Adrenal gland (tissue), 12 donors: ENCODE measurements around the gene CASTOR1. TPM values are rescaled to one million over a fixed set of nuclear protein-coding genes. Genes with fewer than 3 reads are reported as not detected.

Source experiments
- DNase-seq, 7 donors: peaks; one replicate each; pipeline ENCODE4 v3.0.0-alpha.2; 2019 to 2020
- H3K27ac ChIP-seq, 5 donors: fragments of 200-600 bp; sonication (generic) in 4 of 5; 1 replicate in 3 of 5; 2 replicates in 2 of 5; pipeline versions ENCODE4 v1.5.1 to v1.8.0; 2016 to 2020; ENCODE audit warnings: mild to moderate bottlenecking in 1 of 5
- H3K27me3 ChIP-seq: fragments of 200-600 bp; 2 replicates; pipeline ENCODE4 v1.8.0; 2021
- H3K36me3 ChIP-seq, 2 donors: fragments of 200-600 bp; replicated peaks in 1 of 2; 1 replicate in 1 of 2; 2 replicates in 1 of 2; pipeline versions ENCODE4 v1.5.1 to v1.8.0; 2018 to 2022
- H3K4me1 ChIP-seq, 2 donors: fragments of 200-600 bp; replicated peaks in 1 of 2; 1 replicate in 1 of 2; 2 replicates in 1 of 2; pipeline versions ENCODE4 v1.5.1 to v1.8.0; 2018 to 2021
- H3K4me3 ChIP-seq, 4 donors: fragments of 200-600 bp; sonication (generic) in 3 of 4; one replicate each; pipeline ENCODE4 v1.5.1; 2016 to 2018
- H3K9me3 ChIP-seq, 3 donors: fragments of 200-600 bp; sonication (generic) in 1 of 3; replicated peaks in 1 of 3; 1 replicate in 2 of 3; 2 replicates in 1 of 3; pipeline versions ENCODE4 v1.5.1 to v1.8.0; 2016 to 2021
- POLR2A ChIP-seq, 2 donors: fragments of 450-650 bp; IDR thresholded peaks; one replicate each; pipeline ENCODE4 v1.6.1; 2017; ENCODE audit warnings: antibody characterized with exemption in 2 of 2, mild to moderate bottlenecking in 2 of 2, moderate library complexity in 1 of 2
- WGBS, 4 donors: extraction: QIAGEN DNeasy Blood & Tissue Kit in 2 of 4; methylation state at CpG; one replicate each; pipeline versions ENCODE4 v1.1.5 to v1.1.7; 2013 to 2017; 5-methylcytosine and 5-hydroxymethylcytosine counted together
- intact Hi-C, 2 donors: fragments of 100-400 bp; cut with DNase I; formaldehyde crosslinking; loops; one replicate each; pipeline versions ENCODE4 v1.14.1 to v1.15.0; 2022 to 2023
- polyA plus RNA-seq, 3 donors: library from polyadenylated mRNA; stranded (reverse); fragments of 200-250 nt in 2 of 3; fragments of 350-450 nt in 1 of 3; fragmentation: Illumina TruSeq in 1 of 3; extraction: RNeasy Lipid Tissue Mini Kit (QIAGEN cat#74804) in 1 of 3; gene quantifications; one replicate each; pipeline ENCODE4 v1.2.3, GENCODE V29; 2013 to 2014
- total RNA-seq, 9 donors: library from RNA; depleted of rRNA in 4 of 9; stranded (reverse); fragments of >200 nt in 4 of 9; fragments of 120-200 nt in 1 of 9; fragmentation: NEBNext Ultra II Directional in 1 of 9; extraction: Animal tissue kit (Norgen Biotek cat#: 25700) in 1 of 9; gene quantifications; one replicate each; pipeline versions ENCODE4 v1.1.0 to v1.2.4, GENCODE V29; 2013 to 2023
- TF ChIP-seq, protein P1 (sequence below), 6 experiments: fragments of 450-650 bp in 4 of 6; fragments of 200-600 bp in 2 of 6; sonication (generic) in 1 of 6; IDR thresholded peaks; 1 replicate in 5 of 6; 2 replicates in 1 of 6; pipeline versions ENCODE4 v1.5.1 to v1.8.0; 2016 to 2021; ENCODE audit warnings: antibody characterized with exemption in 6 of 6, mild to moderate bottlenecking in 2 of 6, moderate library complexity in 1 of 6
- donor health status: healthy with polysubstance abuse.
- donor health status: Bipolar disorder and iron deficiency.
- donor health status: DM: yes; HTN: yes; CAD: no.
- donor health status: DM: no; HTN: no; CAD: no.
- donor health status: DM: no; HTN: no; CAD: no.
- donor health status: DM: yes; HTN: yes; CAD: no.

The CASTOR1 gene
- total and polyA plus RNA-seq, 12 donors, result 2.4 to 20.1 (median 15.0) TPM

DNA sequence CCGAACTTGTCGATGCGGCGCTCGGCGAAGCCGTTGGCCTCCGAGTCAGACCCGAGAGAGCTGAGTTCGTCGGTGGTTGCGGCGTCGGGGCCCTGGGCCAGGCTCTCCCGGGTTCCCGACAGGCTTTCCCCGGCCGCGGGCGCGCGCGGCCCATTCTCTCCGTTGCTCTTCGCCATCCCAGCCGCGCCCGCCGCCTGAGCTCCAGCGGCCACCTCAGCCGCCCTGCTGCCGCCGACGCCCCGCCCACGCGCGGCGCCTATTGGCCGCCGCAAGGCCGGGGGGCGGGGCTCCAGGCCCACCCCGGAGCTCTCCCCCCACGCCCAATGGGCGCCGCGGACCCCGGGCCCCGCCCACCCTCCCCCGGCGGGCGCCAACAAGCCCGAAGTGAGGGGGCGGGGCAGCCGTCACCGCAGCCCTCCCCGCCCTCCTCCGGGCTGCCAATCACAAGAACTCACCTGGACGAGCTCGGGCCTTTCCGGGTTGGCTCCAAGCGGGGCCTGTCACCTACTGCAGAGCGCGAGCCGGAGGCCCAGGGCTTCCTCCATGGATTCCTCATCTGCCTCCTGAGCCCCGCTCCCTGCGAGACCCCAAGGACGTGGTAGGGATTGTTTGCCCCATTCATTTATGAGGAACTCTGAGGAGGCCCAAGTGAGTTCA, 37.5 kb upstream of the CASTOR1 start, which contains the start of gene TBC1D10A:
Gene TBC1D10A (minus strand): TSS at position 236 of the 657 bp plus-strand sequence. CDS start 60 bp downstream, at position 176.
- 0 to 1% (median 1%) methylated on average over 5 to 69 of the region's 69 CpGs; no CpG with 5 or more reads in 1 of the 4 donors for WGBS, 4 donors
- intact Hi-C loops, result loop anchor here in 1 of 2 donors (5.0 kb wide), 1 partner anchor 40 kb away; the partner anchor contains the start of gene CASTOR1

DNA sequence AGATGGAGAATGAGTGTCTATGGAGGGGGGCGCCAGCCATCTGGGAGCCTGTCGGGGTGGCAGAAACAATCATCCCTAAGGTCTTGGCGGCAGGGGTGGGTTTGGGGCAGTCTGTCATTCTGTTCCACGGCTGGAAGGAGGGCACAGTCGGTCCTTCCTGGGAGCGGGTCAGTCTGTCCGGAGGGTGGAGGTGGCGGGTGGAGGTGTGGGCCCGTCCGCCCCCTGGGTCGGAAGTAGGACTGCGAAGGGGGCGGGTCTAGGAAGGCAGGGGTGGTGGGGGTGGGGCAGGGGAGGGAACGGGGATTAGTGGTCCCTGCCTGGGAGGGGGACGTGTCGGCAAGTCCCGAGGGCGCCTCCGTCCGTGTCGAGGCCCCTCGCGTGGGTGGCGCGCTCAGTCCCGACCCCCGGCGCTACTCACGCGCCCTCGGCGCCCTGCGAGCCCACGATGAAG, 37.0 kb upstream of the CASTOR1 start:
- WGBS, 4 donors, result 0 to 2% (median 0%) methylated on average over 2 to 34 of the region's 34 CpGs
- intact Hi-C loops, result loop anchor here in 1 of 2 donors (5.0 kb wide), 1 partner anchor 39 kb away; the partner anchor contains the start of gene CASTOR1
- Histone ChIP-seq H3K27ac (peak overlapping the region; percentile 35 to 91 (median 81)), H3K36me3 (no peaks in the 10 kb centered on the region), H3K4me1 (peaks cover 34 to 52% of the 10 kb centered on the region in 2 donors), H3K27me3 (no peaks in the 10 kb centered on the region), H3K4me3 (peak overlapping the region; percentile 60 to 92 (median 63)), H3K9me3 (no peaks in the 10 kb centered on the region)
- no peak for TF ChIP-seq POLR2A (IDR thresholded peaks at IDR 0.05)
- TF ChIP-seq, protein P1, sequence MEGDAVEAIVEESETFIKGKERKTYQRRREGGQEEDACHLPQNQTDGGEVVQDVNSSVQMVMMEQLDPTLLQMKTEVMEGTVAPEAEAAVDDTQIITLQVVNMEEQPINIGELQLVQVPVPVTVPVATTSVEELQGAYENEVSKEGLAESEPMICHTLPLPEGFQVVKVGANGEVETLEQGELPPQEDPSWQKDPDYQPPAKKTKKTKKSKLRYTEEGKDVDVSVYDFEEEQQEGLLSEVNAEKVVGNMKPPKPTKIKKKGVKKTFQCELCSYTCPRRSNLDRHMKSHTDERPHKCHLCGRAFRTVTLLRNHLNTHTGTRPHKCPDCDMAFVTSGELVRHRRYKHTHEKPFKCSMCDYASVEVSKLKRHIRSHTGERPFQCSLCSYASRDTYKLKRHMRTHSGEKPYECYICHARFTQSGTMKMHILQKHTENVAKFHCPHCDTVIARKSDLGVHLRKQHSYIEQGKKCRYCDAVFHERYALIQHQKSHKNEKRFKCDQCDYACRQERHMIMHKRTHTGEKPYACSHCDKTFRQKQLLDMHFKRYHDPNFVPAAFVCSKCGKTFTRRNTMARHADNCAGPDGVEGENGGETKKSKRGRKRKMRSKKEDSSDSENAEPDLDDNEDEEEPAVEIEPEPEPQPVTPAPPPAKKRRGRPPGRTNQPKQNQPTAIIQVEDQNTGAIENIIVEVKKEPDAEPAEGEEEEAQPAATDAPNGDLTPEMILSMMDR (IDR thresholded peaks at IDR 0.05), result no peak
- peak in 2 of 7 donors; percentile 42 to 44 for DNase-seq

More for the DNA sequence above, 37.5 kb upstream of the CASTOR1 start, which contains the start of gene TBC1D10A:
- Histone ChIP-seq H3K4me1 (peaks cover 34 to 47% of the 10 kb centered on the region in 2 donors), H3K27ac (peak within 1 kb of the TSS; percentile 35 to 91 (median 81)), H3K36me3 (no peaks in the 10 kb centered on the region), H3K4me3 (peak within 1 kb of the TSS; percentile 60 to 92 (median 63)), H3K9me3 (no peaks in the 10 kb centered on the region), H3K27me3 (no peaks in the 10 kb centered on the region)
- DNase-seq, result peak; percentile 88 to 95 (median 90)
- peak; percentile 64 to 90 for TF ChIP-seq POLR2A (IDR thresholded peaks at IDR 0.05)
- TF ChIP-seq, protein P1 (IDR thresholded peaks at IDR 0.05), result no peak

DNA sequence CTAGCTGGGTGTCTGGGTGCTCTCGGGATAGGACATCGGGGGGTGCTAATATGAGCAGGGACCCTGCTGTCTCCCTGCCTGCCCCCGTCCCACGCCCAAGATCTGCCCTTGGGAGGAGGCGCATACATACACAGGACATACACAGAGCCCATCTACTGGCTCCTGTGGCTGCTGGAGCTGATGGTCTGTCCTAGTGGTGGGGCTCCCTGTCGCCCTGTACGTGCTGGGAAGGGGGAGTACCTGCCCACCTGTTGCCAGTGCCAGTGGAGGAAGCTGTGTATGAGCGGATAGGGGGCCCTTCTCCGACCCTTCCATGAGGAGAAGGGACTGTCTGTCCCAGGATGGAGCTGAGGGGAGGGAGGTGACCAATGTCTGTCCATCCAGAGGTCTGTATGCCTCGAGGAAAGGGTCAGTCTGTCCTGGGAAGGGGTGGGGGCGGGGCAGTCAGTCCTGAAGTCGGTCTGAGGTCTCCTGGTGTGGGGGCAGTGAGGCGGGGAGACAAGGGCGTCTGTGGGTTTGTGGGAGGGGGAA, 36.5 kb upstream of the CASTOR1 start:
- Histone ChIP-seq H3K36me3 (no peaks in the 10 kb centered on the region), H3K4me1 (peaks cover 34 to 57% of the 10 kb centered on the region in 2 donors), H3K27ac (peak overlapping the region; percentile 35 to 91 (median 81)), H3K9me3 (no peaks in the 10 kb centered on the region), H3K4me3 (peak overlapping the region in 3 of 4 donors; percentile 60 to 92 (median 66)), H3K27me3 (no peaks in the 10 kb centered on the region)
- TF ChIP-seq, protein P1 (IDR thresholded peaks at IDR 0.05), result no peak
- TF ChIP-seq POLR2A (IDR thresholded peaks at IDR 0.05), result no peak
- intact Hi-C loops, result loop anchor here in 1 of 2 donors (5.0 kb wide), 1 partner anchor 38 kb away; the partner anchor contains the start of gene CASTOR1
- no peak for DNase-seq
- 26 to 33% (median 32%) methylated on average over 8 to 14 of the region's 14 CpGs for WGBS, 4 donors
